HFFc6 (cell line): Measurements from ENCODE around the gene PTP4A1. TPM values are rescaled to one million over a fixed set of nuclear protein-coding genes. Genes with fewer than 3 reads are reported as not detected.

ENCODE experiments used
- DNase-seq: peaks from one replicate; pipeline ENCODE4 v3.0.0-alpha.2; 2018
- H3K27ac Mint-ChIP-seq: 2 replicates; pipeline ENCODE4 v1.8.0; 2020; ENCODE audit warnings: mild to moderate bottlenecking, mixed read lengths
- H3K27me3 Mint-ChIP-seq: 2 replicates; pipeline ENCODE4 v1.8.0; 2021; ENCODE audit warnings: mild to moderate bottlenecking, moderate library complexity, mixed read lengths; ENCODE audit not compliant: insufficient read depth
- H3K36me3 Mint-ChIP-seq: 2 replicates; pipeline ENCODE4 v1.8.0; 2021; ENCODE audit warnings: low read depth, mixed read lengths
- H3K4me1 Mint-ChIP-seq: 2 replicates; pipeline ENCODE4 v1.8.0; 2020; ENCODE audit warnings: low read depth, mixed read lengths
- H3K4me3 Mint-ChIP-seq: 2 replicates; pipeline ENCODE4 v1.8.0; 2020; ENCODE audit warnings: mild to moderate bottlenecking, moderate library complexity, mixed read lengths
- H3K9me3 Mint-ChIP-seq: 2 replicates; pipeline ENCODE4 v1.8.0; 2020; ENCODE audit warnings: mild to moderate bottlenecking, mixed read lengths
- CTCF ChIP-seq: fragments of 200-600 bp; sonication (generic); IDR thresholded peaks from 2 replicates; pipeline ENCODE4 v1.5.0; 2021; ENCODE audit warnings: antibody characterized with exemption, mild to moderate bottlenecking
- total RNA-seq, 6 experiments: library from RNA; stranded (reverse); fragmentation: NEBNext Ultra II Directional; extraction: Animal tissue kit (Norgen Biotek cat#: 25700); gene quantifications; 2 replicates in 1 of 6; 3 replicates in 5 of 6; pipeline ENCODE4 v1.2.3, GENCODE V29; 2021

PTP4A1 gene
- total RNA-seq, 6 experiments from 2014 or later: 86.1 to 109 (median 98.0) TPM

DNA sequence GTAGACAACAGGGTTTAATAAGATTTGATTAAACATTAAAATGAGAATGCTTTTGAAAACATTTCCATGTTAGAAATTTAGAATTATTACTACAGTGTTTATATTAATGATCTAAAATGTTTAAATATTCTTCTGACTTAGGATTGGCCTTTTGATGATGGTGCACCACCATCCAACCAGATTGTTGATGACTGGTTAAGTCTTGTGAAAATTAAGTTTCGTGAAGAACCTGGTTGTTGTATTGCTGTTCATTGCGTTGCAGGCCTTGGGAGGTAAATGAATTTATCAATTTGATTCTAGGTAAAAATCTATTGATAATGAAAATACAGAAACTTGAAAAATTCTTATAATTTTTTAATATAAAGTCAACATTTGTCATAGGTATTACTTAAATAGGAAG, 6.5 kb downstream of the PTP4A1 start:
- no peak for TF ChIP-seq CTCF
- no peak for DNase-seq
- H3K36me3 Mint-ChIP-seq: peaks cover 58% of the 10 kb centered on the region

GRCh38 chr6:63579937-63580703, 7.8 kb downstream of the PTP4A1 start:
- Mint-ChIP-seq H3K27me3 (peaks cover 6% of the 10 kb centered on the region), H3K27ac (no peak overlapping the region; the same call in 1 of the 2 replicates), H3K4me1 (peaks cover 17% of the 10 kb centered on the region), H3K36me3 (peaks cover 45% of the 10 kb centered on the region), H3K4me3 (no peak overlapping the region), H3K9me3 (no peaks in the 10 kb centered on the region)
- no peak for DNase-seq
- TF ChIP-seq CTCF: no peak

More for the DNA sequence above, 6.5 kb downstream of the PTP4A1 start:
- Mint-ChIP-seq H3K9me3 (peaks cover 4% of the 10 kb centered on the region; the same call in 1 of the 2 replicates), H3K4me1 (peaks cover 30% of the 10 kb centered on the region), H3K4me3 (no peak overlapping the region), H3K27me3 (peaks cover 2% of the 10 kb centered on the region; the same call in 1 of the 2 replicates), H3K27ac (no peak overlapping the region)

- no peak for DNase-seq
- no peak for TF ChIP-seq CTCF
- peaks cover 6% of the 10 kb centered on the region for H3K27me3 Mint-ChIP-seq
- H3K36me3 Mint-ChIP-seq: peaks cover 45% of the 10 kb centered on the region
- no peak overlapping the region for H3K4me3 Mint-ChIP-seq
- no peak overlapping the region; the same call in 1 of the 2 replicates for H3K27ac Mint-ChIP-seq
- H3K9me3 Mint-ChIP-seq: no peaks in the 10 kb centered on the region
- H3K4me1 Mint-ChIP-seq: peaks cover 12% of the 10 kb centered on the region
Observed at GRCh38 chr6:63580704-63580961, 8.4 kb downstream of the PTP4A1 start.

- TF ChIP-seq CTCF: no peak
- no peak for DNase-seq
- Mint-ChIP-seq H3K27ac (no peak overlapping the region), H3K4me3 (no peak overlapping the region), H3K27me3 (peaks cover 6% of the 10 kb centered on the region), H3K36me3 (peaks cover 41% of the 10 kb centered on the region), H3K9me3 (no peaks in the 10 kb centered on the region), H3K4me1 (peaks cover 3% of the 10 kb centered on the region)
Observed at GRCh38 chr6:63581355-63582013, 9.2 kb downstream of the PTP4A1 start.

DNA sequence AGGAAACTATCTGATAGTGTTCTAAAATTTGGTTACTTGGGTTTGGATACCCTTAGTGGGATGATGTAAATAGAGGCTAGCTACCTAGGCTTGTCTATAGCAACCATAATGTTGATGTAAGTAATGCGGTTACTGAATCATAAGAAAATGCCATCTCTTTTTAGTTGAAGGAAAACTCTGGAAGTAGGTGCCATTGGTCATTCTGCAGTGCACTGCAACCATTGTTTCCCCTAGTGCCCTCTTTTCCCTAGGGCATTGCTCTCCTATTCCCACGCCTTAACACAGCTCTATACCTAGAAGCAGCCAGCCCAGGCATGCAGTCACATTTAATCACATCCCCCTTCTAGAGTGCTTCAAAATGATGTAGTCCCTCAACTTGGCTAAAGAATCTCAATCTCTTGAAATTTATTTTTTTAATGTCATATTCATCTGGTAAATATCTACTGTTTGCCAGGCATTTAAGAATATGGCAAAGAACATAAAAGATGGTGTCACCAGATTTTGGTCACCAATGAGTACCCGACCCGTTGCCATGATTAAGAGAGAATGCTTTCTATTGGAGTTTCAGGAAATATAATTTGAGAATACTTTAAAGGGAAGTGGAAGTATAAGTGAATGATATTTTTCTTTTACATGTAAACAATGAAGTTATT, 10.4 kb downstream of the PTP4A1 start:
- no peak for TF ChIP-seq CTCF
- Mint-ChIP-seq H3K36me3 (peaks cover 32% of the 10 kb centered on the region), H3K27ac (no peak overlapping the region)

More for the DNA sequence above, 10.4 kb downstream of the PTP4A1 start:
- Mint-ChIP-seq H3K4me1 (no peaks in the 10 kb centered on the region), H3K4me3 (no peak overlapping the region), H3K9me3 (no peaks in the 10 kb centered on the region), H3K27me3 (peaks cover 6% of the 10 kb centered on the region)
- no peak for DNase-seq
